ENCODE results near the gene C19orf81.

Gene C19orf81

GRCh38 chr19:50629801-50630200 lies 19.4 kb upstream of the C19orf81 start:
- no peak for DNase-seq

- no peak for DNase-seq
These were observed 17.0 kb upstream of the C19orf81 start for GRCh38 chr19:50632151-50632835.

- no peak for DNase-seq
These were observed 15.9 kb upstream of the C19orf81 start for GRCh38 chr19:50633359-50633758.

- no peak for DNase-seq
These were observed 15.3 kb upstream of the C19orf81 start for GRCh38 chr19:50633973-50634372.

GRCh38 chr19:50636317-50637085 lies 12.7 kb upstream of the C19orf81 start:
- DNase-seq, result no peak

- no peak for DNase-seq
These were observed 10.6 kb upstream of the C19orf81 start for GRCh38 chr19:50638600-50638999.

- DNase-seq, result peak; percentile 16 to 42
These were observed 9.8 kb upstream of the C19orf81 start, which contains the start of gene SYT3 for GRCh38 chr19:50639121-50640112. SYT3 (minus strand) TSS chr19:50639881; CDS start chr19:50637411, 2,470 bp downstream.

GRCh38 chr19:50640368-50640767 lies 8.9 kb upstream of the C19orf81 start:
- DNase-seq, result no peak

GRCh38 chr19:50644315-50644915 lies 4.8 kb upstream of the C19orf81 start:
- DNase-seq, result no peak

GRCh38 chr19:50645107-50645506 lies 4.1 kb upstream of the C19orf81 start:
- no peak for DNase-seq

- no peak for DNase-seq
These were observed 3.0 kb upstream of the C19orf81 start for GRCh38 chr19:50646074-50646807.

GRCh38 chr19:50647879-50648615 lies 1.2 kb upstream of the C19orf81 start:
- DNase-seq, result no peak

GRCh38 chr19:50648659-50649058 lies 586 bp upstream of the C19orf81 start:
- no peak for DNase-seq

GRCh38 chr19:50651174-50651573 lies 1.9 kb downstream of the C19orf81 start:
- no peak for DNase-seq

GRCh38 chr19:50652722-50653121 lies 3.5 kb downstream of the C19orf81 start:
- no peak for DNase-seq

- DNase-seq, result no peak
These were observed 5.6 kb downstream of the C19orf81 start for GRCh38 chr19:50654882-50655281.

GRCh38 chr19:50657222-50657669 lies 8.0 kb downstream of the C19orf81 start:
- no peak for DNase-seq

GRCh38 chr19:50657712-50658440 lies 8.6 kb downstream of the C19orf81 start:
- DNase-seq, result peak; percentile 85 to 86

GRCh38 chr19:50658441-50659317 lies 9.4 kb downstream of the C19orf81 start:
- peak; percentile 59 to 68 for DNase-seq

Measured in activated CD4-positive, alpha-beta T cell treated with anti-CD3 and anti-CD28 coated beads, Interleukin-2, amount 50 U/mL, for 48 hours (primary cell).